ELF-1 (cell line): ENCODE measurements around the gene KCNQ1OT1.

Experiments
- DNase-seq: peaks from one replicate; pipeline ENCODE4 v3.0.0-alpha.2; 2016; ENCODE audit warnings: low read depth, low spot score

The KCNQ1OT1 gene

DNA sequence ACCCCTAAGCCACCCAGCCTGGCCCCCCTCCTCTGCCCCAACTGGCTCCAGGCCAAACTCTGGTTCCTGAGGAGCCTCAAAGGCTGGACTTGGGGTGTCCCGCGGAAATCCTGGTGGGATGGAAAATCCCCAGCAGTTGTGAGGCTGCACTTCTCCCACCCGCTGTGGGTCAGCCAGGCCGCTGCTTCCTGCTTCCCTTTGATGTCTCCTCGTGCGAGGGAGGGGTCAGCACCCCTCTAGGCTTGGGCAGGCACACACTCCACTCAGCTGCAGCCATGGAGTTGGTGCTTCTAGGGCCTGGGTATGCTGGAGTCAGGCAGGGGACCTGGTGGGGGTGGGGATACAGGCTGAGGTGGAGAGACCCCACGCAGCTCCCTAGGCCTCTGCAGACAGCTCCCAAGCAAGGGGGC is 12.0 kb downstream of the KCNQ1OT1 start:
- no peak for DNase-seq

DNA sequence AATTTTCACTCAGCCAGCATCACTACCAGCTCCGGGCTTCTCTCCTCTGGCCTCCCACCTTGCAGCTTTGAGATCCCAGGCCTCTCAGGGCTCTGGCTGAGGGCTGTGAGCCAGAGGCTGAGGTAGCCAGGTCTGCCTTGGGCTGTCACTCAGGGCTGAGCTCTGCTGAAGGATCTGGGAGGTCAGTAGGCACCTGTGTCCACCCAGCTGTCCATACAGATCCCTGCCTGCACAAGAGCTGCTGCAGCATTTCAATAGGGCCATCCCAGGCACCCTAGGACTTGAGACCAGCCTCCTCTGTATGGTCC is 12.6 kb downstream of the KCNQ1OT1 start:
- DNase-seq, result no peak

DNA sequence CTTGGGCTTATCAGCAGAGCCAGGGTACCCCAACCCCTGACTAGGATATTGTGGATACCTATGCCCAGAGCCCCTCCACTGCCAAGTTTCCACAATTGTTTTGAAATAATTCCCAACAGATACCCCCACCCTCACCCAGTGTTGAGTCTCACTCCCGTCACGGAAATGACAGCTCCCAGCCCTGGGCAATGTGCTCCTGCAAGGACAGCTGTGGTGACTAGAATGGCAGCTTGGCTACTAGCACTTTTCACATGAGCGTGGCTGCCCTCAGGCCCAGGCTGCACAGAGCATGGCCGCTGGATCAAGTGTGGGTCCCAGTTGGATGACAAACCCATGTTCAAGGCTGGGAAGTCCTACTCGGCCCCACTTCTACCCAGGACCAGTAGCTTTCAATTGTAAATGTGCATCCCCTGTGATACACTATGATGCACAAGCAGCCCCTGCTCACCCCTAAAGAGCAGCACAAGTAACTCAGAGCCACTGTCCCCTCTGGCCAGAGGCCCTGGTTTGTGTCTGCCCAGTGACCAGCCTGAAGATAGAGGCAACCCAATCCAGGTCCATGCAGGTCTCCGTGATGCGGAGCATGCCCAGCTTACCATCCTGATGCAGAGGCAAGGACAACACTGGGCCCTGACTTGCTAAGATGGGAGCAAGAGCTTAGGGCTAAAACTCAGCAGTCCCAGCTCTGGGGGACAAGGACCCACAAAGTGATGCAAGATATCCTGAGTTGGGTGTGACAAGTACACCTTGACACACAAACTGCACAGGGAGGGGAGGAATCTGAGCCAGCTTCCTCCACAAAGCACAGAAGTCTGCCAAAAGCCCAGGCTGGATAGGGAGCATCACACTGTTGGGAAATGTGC is 13.2 kb downstream of the KCNQ1OT1 start:
- no peak for DNase-seq

DNA sequence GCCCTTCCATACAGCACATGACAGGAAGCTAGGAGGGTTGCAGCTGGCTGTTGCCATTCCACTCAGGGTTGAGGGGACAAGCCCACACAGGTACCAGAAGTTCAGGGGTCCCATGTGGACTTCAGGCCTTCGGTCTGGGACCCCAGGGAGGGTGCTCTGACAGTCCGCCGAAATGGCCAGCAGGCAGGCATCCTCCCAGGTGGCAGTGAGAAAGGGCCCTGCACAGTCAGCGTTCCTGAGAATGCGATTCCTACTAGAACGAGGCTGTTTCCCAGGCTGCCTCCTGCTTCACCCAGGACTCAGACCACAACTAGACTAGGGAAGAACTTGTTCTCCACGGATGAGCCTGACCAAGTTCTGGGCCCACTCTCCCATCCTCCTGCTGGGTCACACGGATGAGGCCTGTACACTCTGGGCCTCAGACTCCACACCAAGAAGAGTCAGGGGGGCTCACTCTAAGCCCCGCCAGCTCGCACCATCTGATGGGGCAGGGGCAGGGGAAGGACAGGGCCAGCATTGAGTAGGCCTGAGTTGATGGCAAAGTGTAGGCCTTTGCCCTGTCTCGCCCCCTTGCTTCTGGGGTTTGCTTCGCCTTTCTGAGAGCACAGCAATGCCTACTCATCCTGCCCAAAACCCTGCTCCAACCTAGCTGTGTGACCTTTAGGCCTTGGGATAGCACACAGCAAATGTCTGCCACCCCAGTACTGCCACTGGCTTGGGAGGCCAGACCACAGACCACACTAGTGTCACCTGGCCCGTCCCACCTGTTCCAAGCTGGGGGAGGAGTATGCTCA is 14.0 kb downstream of the KCNQ1OT1 start:
- DNase-seq, result no peak

DNA sequence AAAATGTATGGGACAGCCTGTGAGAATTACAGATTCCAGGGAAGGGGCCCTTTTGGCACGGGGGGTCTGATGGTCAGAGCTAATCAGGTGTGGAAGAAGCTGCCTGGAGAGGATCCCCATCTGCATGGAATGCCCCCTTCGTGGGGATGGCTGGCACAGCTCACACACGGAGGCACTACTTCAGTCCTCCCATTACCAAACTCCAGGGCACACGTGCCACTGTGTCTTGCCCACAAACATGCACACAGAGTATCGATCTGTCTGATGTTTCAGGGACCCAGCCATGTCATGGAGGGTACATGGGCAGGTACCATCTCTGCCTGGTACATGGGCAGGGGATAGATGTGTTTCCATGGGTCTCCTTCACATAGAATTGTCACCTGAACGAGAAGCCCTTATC is 14.7 kb downstream of the KCNQ1OT1 start:
- DNase-seq, result no peak

DNA sequence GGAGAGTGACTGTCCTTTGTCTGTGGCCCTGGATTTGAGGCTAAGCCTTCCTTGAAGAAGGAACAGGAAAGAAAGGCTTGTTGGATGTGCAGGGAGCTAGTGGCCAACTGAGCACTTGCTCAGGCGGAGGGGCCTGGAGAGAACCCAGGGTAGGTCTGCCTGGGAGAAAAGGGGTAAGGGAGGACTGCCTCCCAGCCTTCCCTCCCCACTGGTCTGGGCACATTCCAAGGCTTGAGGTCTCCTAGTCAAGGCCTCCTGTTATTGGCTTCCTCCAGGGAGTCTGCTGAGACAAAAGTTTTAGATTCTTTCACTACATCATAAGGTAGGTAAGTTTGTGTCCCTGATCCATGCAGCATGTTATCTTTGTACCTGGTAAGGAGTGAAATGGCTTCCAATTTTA is 15.2 kb downstream of the KCNQ1OT1 start:
- peak; percentile 42 for DNase-seq

DNA sequence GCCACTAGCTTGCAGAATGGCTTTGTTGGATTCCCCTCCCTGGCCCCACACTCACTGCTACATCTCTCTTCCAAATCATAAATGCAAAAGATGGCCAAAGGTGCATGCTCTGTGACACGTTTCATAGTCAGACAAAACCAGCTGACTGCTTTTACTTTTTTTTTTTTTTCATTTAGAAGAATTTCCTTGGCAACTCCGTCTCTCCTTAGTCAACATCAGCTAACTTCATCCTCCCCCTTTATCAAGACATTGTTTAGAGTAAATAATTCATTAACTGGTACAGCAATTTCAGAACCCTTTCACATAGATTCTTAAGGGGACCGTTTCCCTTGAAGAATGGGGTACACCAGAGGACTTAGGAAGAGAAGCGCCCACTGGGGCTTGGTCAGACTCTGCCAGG is 16.0 kb downstream of the KCNQ1OT1 start:
- DNase-seq, result no peak

DNA sequence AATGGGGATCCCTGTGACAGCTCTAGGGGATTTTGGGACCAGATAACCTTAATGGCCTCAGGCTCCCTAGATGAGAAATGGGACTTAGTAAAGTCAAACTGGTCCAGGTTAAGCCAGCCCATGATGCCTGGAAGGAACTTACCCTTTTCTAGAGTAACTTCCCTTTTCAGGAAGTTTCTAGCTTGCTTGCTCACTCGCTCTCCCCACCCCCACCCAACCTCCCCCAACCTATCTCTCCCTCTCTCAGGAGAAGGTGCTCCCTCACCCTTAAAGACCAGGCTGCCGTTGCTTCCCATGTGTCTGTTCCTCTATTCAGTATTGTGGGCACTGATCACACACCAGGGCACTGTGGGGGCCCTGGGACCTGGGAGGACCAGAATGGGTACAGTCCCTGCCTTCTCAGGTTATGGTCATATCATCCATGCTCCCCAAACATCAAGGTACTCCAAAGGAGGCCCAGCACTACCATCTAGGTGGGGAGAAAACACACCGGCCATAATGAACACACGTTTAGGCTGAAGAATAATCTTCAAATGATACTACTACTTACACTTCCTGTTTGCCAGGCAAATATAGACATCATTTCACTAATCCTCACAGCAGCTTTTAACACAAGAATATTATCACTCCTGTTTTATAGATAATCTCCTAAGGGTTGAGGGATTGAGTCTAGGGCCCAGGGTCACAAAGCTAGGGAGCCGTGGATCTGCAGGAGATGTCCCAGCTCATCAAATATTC is 18.2 kb downstream of the KCNQ1OT1 start:
- no peak for DNase-seq

DNA sequence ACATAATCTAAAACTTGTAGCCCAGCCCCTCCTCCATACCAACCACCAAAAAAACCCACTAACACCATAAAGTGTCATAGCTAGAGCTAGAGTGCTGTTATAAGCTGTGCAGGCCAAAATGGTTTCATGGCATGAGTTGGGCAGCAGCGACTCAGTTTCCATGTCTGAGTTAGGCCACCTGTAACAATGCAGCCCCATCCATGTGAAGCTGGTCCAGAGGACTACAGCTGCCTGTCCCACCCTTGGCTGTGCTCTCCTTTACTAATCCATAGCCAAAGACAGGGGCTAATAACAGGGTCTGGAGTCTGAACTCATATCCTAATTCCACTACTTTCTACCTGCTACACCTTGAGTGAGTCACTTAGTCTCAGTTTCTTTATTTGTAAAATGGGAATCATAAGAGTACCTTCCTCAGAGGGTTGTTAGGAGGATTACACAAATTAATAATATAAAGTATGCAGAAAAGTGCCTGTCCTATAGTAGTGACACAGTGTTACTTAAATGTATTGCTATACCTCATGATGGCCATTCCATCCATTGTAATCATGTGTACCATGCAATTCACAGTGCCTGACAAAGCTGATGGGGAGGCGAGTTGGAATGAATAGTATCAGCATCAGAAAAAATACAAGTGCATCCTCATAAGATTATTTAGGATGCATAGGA is 20.6 kb downstream of the KCNQ1OT1 start:
- no peak for DNase-seq

DNA sequence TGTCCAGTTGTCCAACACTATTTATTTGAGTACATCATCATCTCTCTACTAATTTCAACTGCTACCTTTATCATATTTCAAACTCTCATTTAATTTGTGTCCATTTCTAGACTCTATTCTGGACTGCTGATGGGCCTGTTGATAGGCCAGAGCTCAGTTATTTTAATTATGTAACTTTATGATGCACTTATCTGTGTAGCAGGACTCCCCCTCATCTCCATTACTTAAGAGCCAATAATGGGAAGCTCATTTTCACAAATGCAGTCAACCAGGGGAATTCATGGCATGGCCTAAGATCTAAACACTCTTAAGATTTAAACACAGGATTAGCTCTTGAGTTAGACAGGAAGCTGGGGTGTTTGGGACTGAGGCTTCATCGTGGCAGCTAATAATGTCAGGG is 21.4 kb downstream of the KCNQ1OT1 start:
- DNase-seq, result no peak

DNA sequence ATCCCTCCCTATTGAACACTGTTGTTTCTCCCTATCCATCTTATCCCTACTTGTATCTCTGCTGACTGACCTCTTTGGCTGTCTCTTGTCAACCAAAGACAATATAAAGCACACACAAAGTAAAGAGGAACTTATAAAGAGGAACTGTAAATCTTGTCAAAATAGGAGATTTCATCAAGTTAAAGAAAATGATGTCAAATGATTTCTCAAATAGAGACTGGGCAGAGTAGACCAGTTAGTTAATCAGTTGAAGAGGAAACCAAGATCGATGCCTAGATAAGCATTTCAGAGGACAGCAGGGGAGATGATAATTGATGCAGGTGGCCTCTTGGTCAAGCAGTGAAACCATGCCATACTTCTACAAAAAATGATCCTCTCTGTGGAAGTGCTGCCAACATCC is 22.7 kb downstream of the KCNQ1OT1 start:
- DNase-seq, result no peak

DNA sequence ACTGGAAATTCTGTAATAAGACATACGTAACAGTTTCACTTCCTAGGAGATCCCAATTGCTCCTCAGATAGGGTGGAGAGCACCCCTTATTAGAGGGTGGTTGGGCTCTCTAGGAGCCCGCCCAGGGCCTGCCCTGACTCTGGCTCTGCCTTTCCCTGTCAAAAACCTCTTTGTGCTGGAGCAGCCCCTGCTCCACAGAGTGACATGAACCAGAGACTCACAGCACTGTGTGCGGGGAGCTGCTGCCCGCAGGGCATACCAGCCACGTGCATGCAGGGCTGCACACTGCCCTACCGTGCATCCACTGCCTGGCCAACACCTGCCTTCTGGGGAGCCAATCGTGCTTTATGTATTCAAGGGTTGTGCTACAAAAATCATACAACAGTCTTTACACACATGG is 24.3 kb downstream of the KCNQ1OT1 start:
- peak; percentile 77 for DNase-seq

DNA sequence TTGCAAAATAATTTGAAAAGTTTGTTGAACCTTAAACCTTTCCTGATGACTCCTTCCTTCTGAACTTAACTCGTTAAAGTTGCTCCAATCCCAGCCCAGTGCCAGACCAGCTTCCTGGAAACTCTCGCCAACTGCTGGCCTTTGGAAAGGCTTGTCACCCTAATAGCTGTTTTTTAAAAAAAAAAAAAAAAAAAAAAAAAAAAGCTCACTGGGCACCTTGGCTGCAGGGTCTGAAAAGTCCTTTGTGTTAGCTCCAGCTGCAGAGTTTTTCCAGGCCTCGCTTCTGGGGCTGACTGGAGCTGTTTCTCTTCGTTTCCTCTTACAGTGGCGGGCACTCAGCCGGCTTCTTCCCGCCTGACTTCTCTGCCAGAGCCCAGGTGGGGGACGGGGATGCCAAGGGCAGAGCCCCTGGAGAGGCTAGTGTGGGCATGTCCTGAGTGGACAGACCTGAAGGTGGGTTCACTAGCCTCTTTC is 25.1 kb downstream of the KCNQ1OT1 start:
- DNase-seq, result no peak

DNA sequence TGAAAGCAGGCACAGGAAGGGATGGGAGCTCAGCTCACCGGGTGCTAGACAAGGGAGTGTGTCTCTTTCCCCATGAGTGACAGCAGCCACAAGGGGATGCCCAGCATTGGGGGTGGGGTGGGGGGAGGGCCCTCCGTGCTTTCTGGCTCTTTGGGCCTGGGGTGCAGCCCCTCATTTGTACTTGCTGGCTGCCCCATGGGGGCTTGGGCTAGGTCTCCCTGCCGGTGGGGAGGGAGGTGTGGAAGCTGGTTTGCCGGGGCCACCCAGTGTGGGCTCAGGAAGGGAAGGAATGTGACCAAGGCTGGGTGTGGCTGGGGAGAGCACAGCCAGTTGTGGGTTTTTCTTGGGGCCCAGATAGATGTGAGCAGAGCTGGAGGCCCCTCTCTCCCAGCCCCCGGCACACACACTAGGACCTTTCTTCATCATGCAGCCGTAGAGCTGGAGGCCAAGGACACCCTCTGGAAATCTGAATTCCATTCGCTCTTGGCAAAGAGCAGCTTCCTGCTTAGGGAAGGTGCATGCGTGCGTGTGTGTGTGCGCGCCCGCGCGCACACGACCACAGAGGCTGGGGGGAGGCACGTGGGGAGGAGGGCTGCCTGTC is 25.8 kb downstream of the KCNQ1OT1 start:
- no peak for DNase-seq

DNA sequence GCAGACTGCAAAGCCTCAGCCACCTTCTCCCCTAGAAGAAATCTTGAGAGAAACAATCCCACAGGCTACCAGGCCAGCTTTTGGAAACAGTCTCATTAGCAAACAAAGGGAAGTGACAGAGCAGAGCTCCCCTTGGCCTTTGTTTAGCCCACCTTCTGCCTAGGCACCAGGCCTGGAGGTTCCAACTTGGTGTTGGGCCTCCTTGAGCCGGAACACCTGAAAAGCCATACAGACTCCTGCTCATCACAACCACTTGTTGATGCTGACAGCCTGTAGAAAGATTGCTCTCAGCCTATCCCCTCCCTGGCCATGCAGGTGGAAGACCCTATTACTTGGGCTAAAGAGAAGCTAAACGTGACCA is 26.6 kb downstream of the KCNQ1OT1 start:
- DNase-seq, result no peak

DNA sequence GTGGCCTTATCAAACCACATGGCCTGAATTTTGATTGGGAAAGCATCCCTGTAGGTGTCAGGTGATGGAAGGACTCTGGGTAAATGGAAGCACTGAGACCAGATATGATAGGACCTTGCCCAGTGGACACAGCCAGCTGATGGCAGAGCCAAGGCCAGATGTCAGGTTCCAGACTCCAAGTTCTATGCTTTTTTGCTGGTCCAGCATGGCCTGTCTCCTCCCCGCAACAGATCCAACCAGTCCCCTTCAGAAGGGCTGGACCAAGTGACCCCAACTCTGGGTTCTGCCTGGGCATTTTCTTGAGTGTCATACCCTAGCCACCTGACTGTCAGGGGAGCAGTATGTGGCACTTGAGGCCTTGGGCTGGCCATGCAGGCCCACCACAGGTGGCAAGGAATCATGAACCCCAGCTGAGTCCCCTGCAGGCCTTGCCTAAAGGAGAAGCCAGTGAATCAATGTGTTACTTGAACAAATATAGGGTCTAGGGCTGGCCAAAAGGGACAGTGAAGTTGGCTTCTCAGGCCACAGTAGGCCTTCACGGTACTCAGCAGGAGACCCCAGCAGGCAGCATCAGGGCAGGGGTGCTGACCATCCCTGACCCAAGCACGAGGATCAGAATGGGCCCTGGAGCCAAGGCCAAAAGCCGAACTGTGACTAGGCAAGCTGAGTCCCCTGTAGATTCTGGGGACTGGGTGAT is 27.1 kb downstream of the KCNQ1OT1 start:
- DNase-seq, result no peak

DNA sequence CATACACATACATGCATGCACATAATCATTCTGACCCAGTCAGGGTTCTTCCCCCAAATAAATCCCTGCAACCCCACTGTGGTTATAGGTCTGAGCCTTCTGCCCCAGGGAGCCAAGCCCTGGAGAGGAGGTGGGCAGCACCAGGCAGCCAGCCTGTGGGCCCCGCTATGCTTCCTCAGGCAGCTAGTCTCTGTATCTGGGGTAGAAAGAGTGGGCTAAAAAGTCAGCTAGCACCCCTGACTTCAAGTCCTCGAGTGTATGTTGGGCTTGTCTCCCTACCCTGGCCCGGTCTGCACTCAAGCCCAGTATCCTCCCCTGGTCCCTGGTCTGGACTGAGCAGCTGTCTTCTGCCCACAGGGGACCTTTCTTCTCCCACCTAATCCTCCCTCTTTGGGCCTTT is 28.0 kb downstream of the KCNQ1OT1 start:
- no peak for DNase-seq

DNA sequence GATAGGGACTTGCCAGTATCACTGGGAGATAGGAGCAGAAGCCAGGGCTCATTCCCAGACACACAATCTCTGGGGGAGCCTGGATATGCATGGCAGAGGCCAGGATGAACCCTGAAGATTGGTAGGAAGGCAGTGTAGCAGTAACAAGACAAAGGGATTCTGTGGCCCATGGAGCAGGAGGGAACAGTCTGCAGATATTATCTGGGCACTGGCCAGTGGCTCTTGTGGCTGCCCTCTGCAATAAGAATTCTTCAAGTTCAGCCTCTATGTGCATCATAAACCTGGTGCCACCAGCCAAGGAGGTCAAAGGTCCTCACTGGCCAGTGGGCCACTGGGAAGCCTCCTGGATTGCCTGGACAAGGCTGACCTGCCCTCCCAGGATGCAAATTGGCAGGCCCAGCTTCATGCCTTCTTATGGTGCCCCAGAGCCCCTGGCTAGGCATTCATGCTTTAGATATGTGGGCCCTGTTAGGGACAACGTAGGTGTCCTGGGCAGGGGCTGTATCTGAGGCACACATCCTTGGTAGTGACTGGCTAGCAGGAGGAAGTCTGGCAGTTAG is 29.2 kb downstream of the KCNQ1OT1 start:
- DNase-seq, result no peak

DNA sequence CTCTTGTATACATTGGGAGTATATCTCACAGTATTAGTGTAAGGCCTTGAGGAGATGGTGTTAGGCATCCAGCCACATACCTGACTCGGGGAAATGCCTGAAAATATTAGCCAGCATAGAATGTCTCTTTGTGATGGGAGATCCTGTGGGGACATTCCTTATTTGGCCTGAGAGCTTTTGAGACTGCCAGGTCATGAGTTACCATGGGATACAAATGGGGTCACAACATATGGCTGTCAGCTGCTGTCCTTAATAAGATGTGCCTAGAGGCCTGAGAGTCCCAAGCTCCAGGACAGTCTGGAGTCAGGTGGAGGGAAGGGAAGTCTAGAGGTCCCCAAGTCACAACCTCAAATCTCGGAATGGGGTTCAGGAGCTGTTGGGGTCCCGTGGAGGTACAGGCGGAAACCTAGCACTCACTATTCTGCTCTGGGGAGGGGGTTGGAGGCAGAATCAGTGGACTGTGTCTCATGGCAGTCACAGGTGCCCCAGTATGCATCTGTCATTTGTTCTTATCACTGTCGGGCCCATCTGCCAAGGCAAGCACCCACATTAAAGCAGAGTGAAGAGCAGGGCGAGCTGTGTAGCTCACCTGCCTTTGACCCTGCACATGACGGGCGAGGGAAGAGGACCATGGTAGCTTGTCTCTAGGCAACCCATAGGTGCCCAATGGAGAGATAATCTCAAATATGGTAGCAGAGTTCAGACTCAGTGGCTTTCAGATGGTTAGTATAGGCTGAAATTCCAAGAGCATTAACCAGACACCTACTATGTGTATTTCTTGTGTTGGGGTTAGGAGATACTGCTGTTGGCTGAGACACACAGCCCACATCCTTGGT is 29.9 kb downstream of the KCNQ1OT1 start:
- no peak for DNase-seq

DNA sequence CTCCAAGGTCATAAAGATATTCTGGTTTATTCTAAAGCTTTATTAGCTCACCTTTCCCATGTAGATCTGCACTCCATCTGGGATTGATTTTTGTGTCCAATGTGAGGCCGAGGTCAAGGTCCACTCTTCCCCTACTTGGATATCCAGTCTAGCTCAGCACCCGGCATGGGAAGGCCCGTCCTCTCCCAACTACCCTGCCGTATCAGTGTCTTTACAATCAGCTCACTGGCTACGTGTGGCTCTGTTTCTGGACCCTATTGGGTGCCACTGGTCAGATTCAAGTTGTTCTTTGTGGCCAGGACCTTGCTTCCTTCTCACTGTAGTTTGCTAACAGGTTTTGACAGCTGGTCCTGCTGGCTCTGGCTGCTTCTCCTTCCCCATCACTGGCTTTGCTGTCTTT is 30.9 kb downstream of the KCNQ1OT1 start:
- no peak for DNase-seq
